NCI-H460 (cell line): Measurements from ENCODE around the gene CAMK1D. TPM values are rescaled to one million over a fixed set of nuclear protein-coding genes. Genes with fewer than 3 reads are reported as not detected.
"Not testable (repeated sequence)": the region's sequence is repeated elsewhere in the genome, so short reads cannot be mapped to it uniquely, and the experiment has no call there.

Experiments
- DNase-seq: peaks from one replicate; pipeline ENCODE4 v3.0.0-alpha.2; 2016; ENCODE audit warnings: low read depth; ENCODE audit errors: extremely low read depth
- total RNA-seq: library from RNA; depleted of rRNA; stranded (reverse); fragments of >200 nt; shearing (Covaris generic); gene quantifications from 2 replicates; pipeline ENCODE4 v1.2.3, GENCODE V29; 2014

The CAMK1D gene
- total RNA-seq, 1 experiment from 2014 or later = 0.42 TPM

DNA sequence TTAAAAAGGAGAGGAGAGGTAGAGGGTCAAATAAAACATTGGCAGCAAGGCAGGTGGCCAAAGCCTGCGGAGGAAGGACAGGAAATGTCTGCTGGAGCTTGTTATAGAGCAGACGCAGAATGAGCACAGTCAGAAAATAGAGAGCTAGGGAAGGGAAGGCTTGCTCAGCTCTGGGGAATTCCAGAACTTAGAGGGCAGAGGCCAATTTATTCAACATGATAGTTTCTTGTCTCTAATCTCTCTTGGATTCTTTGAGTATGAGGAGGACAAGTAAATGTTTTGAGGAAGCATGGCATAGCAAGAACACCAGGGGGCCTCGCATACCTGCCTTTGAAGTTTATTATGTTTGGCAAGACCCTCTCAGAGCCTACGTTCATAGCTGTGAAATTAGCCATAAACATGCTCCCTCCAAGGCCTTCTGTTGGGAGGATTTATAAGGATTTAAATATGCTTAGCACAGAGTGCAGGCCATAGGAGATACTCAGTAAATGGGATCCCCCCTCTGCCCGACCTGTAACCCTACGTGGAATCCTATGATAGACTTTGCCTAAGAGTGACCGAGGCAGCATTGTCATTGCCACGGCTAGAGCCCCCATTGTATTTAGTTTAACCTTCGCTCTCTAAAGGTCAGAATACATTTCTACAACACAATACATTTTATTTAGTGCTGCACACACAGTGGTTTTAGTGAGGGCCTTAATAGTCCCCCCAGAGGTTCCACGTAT is 358.3 kb downstream of the CAMK1D start:
- DNase-seq = no peak

DNA sequence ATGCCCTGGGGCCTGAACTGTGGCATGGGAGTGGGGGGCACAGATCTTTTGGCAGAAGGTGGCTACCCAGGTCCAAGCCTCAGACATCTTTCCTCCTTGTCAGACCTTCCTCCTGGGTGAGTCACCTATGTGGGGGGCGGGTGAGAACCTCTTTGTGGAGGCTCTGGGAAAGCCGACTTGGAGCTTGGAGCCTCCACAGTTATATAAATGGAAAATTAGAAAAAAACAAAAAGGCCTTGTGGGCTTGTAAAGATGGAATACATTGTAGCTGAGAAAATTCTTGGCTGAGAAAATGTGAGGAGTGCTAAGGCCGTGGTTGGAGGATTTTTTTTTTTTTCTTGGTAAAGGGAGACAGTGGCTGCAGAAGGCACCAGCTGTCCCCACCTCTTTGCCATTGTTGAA is 359.7 kb downstream of the CAMK1D start:
- no peak for DNase-seq

DNA sequence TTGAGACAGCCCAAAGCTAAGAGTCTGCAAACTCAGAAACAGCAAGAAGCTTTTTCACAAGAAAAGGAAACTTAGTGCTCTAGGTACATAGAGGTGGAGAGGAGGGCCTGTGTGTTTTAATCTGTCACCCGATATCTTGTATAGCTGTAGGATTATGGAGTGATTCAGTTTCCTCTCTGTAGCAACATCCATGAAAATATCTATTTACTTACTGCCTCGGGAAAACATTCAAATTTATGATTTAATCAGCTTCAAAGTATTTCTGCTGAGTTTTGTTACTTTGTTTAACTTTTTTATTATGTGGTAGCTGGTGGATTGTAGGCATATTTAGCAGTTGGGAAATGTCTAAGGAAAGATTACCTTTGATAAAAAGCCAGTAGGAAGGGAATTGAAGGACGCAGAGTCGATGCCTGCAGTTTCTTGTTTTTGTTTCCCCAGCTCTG is 360.2 kb downstream of the CAMK1D start:
- no peak for DNase-seq

DNA sequence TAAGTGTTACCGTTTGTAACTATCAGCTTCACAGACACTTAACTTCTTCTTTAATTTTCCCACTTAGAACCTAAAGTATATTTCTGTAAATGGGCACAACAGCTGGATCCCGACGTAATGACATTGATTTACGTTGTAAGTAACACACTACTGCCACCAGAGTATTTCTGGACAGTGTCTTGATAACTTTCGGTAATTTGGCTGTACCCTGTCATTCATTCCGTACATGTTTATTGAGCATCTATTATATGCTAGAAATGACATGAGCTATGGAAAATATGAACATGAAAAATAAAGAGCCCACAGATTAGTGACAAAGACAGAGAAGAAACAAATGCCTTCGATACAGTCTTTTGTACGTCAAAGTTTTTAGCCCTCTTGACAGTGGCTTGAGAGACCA is 360.8 kb downstream of the CAMK1D start:
- DNase-seq = no peak

DNA sequence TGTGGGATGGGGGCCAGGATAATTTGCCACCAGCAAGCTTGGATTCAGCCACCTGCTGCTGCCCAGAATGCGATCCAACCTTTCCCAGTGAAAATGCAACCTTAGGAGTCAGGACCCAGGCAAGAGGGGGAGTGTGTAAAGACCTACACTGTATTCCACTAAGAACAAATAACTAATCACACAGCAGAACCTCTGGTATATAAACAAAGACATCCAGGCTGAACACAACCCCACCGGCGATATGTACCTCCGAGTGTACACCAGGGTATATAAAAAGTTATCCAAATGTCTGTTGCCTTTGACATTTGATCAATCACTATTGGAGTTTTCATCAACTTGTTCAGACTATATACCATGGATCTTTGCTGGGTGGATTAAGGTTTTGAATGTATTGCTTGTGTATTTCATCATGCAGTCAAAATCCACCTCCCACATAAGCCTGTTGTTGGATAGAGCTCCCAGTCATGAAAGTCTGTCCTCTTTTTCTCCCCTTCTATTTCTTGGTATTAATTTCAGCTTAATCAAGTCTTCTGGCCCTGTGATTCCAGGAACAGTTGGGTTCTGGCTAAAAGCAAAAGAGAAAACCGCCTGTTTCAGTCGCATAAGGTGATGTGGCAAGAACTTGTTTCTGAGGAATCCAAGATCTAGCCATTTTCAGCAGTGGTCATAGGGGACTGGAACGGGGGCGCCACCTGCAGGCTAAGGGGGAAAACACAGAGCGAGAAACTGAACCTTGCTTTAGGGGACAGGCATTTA is 361.4 kb downstream of the CAMK1D start:
- peak; percentile 65 for DNase-seq

DNA sequence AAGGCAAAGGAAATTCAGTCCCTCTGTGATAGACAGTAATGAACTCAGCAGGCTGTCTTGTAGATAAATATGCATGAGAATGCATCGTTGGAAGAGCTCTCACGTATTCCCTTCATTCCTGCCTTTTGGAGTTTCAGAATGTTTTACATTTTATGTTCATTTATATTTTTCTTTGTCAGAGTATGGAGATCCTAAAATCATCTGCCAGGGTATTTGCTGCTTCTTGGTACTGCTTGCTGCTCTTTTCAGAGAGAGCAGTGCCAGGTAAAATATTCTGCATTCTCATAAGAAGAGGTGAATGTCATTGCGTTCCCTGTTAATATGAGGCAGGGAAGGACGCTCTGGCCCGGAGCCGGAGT is 362.0 kb downstream of the CAMK1D start:
- DNase-seq = no peak

DNA sequence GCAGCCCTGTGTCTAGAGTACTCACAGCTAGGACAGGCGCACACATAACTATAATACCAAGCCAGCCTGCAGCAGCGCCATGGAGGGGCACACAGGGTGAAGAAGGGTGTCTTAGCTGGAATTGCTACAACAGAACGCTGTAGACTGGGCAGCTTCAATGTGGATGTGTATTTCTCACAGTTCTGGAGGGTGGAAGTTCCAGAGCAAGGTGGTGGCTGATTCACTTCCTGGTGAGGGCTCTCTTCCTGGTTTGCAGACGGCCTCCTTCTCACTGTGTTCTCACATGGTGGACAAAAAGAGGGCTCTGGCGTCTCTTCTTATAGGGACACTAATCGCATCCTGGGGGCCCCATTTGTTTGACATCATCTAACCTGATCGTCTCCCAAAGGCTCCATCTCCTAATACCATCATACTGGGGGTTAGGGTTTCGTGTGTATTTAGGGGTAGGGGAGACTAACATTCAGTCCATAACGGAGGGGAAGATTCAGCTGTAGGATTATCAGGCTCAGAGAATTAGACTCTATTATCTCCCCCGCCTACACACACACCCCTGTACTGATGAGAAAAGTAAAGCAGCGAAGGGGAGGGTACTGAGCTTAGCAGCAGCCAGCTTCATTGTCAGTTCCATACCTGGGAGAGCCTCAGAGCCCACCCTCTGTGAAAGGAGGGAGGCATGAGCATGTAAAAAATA is 363.1 kb downstream of the CAMK1D start:
- no peak for DNase-seq

DNA sequence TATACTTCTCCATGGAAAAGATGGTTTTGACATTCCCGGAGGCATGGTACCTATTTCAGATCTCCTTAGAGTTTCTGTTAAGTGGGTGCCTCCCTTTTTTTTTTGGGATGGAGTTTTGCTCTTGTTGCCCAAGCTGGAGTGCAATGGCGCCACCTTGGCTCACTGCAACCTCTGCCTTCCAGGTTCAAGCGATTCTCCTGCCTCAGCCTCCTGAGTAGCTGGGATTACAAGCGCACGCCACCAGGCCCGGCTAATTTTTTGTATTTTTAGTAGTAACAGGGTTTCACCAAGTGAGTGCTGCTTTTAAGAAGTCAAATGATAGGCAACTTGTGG is 363.6 kb downstream of the CAMK1D start:
- DNase-seq = not testable (repeated sequence)

DNA sequence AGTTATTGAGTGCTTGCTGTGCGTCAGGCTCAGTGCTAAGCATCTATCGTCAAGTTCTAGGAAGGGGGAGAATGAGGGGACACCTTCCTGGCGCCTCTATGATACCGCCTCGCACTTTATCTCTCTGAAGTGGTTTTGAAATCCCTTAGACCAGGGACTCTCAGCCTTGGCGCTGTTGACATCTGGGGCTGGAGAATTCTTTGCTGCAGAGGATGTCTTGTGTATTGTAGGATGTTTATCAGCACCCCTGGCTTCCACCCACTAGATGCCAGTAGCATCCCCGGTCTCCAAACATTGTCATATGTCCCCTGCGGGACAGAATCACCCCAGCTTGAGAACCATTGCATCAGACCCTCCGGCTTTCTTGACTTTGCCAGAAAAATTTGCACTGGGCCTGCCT is 366.7 kb downstream of the CAMK1D start:
- no peak for DNase-seq

DNA sequence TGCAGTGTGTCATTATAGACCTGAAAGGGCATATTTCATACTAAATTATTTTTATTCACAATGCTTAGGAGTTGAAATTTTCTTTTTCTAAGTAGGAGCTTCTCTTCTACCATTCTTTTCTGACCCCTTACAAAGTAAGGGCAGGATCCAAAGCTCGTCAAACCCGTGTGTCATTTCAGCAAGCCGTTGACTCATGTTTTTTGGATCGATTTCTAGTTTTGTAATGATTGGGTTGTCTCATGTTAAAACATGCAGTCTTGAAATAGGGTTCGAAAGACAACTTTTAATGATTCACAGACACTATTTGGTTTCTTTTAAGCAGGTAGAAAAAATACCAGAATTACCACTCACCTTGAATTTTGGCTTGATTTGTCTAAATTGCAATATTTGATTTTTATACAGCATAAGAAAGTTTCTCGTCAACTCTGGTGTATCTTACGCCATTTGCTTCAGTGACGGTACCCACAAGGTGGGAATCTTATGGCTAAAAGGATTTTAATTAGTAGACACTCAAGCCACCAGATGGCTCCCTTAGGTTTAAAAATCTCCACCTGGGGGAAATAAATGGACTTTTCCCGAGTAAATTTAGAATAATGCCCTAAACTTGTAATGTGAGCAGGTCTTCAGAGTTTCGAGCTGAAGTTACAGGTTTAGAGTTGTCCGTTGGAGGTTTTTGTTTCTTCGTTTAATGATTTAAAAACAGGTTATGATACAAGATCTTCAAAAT is 368.8 kb downstream of the CAMK1D start:
- no peak for DNase-seq

DNA sequence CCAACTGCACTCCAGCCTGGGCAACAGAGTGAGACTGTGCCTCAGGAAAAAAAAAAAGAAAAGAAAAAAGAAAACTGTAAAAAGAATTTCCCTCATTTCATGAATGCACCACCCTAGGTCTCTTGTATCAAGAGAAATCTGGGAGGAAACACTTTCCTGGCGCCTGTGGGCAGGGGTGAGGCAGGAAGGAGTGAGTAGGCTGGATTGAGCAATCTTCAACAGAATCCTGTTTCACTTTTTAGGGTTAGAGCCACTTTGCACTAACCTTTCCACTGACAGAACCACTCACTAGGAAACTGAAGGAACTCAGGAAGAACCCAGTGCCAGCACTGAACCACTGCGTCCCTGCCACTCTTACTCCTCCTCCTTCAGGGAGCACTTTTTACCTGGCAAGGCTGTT is 370.0 kb downstream of the CAMK1D start:
- no peak for DNase-seq

DNA sequence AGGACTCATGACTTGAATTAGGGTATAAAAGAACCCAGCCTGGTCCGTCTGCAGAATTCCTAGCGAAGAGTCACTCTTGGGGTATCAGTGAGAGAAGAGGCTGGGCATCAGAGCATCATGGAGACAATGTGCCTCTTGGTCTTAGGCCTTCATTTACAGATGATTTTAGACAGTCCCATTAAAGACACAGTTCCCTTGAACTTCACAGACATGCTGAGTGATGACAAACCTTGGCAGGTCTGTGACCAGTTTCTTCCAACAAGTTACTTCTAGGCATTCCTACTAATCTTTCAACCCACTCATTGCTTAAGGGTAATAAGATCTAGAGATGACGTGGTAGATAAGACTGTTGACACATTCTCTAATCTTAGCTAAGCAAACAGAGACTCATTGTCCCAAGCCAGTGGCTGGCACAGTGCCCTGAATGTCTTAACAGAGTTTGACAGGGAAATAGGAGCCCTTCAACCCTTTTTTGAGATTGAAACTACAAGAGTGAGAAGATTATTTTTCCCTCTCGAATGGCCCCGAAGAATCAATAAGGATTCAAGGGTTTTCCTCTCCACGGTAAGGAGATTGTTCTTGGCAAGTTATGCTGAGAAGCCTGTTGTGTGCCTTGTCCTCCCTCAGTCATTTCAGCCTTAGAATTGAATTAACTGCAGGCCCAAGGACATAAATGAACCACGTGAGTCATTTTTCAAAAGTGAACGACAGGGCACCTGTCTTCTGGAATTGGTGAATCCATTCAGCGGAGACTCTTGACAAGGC is 371.1 kb downstream of the CAMK1D start:
- DNase-seq = peak; percentile 28

DNA sequence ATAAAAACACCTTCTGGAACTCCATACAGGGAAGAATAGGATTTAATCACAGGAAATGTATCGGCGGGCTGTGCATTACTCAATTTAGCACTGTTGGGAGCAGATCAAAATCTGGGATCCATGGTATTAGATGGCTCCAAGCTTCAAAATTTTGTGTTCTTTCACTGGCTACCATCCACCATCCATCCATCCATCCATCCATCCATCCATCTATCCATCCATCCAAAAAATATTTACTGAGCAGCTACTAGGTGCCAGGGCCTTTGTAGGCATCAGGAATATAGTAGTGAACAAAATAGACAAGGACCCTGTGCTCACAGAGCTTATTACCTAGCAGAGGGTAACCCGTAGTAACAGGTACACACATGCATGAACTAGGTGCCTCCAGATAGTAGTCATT is 372.0 kb downstream of the CAMK1D start:
- no peak for DNase-seq

DNA sequence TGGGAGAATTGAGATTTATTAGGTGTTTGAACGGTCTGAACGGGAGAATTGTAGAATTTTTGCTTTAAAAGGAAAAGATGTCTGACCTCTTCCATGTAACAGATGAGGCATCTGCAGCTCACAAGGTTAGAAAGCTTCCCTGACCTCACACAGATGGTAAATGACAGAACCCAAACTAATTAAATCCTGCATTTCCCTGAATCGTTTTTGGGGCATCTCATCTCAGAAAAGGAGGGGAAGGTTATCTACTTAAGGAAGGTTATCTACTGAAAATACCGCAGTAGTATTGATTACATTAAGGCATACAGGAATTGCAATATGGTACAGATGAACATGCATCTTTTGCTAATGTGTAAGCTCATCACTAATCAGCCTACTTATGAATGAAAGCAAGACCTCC is 373.9 kb downstream of the CAMK1D start:
- no peak for DNase-seq

DNA sequence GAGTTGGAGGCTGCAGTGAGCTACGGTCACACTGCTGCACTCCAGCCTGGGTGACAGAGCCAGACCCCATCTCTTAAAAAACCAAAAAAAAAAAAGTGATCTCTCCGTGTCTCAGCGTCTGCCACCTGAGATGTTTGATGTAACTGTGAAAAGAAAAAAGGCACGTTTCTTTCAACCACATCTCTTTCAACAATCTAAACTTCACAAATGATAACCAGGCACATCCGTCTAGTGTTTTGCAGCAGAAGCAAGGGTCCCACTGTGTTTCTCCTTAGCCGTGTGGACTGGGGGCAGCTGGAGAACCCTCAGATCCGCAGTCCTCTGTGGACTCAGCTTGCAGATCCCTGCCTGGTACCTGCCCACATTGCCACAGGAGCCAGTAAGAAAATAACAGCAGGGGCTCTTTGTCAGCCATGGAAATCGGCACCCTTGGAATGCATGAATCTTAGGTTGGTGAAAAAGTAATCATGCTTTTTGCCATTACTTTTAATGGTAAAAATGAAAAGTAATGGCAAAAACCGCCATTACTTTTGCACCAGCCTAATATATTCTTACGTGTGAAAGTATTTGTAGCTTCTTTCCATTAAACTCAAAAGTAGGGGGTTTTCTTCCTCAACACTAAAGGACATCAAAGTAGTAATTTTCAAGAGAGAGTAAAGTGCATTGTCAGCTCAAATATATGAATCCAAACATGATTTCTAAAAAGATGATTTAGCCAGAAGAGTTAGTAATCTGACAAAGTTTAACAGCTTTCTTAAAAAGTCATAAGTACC is 375.6 kb downstream of the CAMK1D start:
- no peak for DNase-seq

DNA sequence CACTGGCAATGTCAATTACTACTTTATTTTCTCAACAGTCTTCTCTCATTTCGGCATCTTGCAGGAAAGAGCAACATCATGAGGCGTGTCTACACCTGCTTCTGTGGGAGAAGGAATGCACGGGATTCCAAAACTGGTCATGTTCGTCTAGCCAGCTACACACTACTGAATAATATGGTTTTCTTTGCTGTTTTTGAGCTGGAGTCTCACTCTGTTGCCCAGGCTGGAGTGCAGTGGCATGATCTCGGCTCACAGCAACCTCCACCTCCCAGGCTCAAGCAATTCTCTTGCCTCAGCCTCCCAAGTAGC is 376.2 kb downstream of the CAMK1D start:
- DNase-seq = not testable (repeated sequence)

DNA sequence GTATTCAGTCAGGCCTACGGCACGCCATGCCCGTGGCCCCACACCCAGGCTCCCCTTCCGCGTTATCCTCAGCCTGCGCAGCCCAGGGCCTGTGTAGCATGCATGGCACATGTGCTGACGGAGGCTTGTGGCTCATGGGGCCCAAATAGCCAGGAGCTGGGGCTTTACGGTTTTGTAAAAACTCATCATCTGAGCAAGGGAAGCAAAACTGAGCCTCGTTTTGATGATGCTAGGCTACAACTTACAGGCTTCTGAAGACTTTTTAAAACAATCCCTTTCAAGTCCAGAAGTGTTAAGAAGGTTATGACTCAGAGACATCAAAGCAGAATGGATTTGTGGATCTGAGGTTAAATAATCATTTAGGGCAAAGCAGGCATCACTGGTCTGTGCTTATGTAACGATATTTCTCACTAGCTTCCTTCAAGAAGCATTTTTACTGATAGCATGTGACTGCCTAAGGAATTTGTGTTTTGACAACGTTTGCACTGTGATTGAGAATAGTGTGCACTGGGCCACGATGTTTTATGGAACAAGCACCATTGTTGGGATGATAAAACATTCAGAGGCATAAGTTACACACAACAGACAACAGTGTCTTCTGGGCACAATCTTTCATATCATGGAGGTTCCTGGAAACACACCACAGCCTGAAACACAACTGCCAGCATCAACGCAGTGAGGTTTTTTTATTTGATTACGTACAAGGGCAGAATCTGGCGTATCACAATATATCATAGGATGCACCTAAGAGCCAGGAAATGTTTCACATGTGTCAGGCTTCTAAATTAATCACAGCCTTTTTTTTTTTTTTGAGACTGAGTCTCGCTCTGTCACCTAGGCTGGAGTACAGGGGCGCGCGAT is 377.9 kb downstream of the CAMK1D start:
- no peak for DNase-seq

DNA sequence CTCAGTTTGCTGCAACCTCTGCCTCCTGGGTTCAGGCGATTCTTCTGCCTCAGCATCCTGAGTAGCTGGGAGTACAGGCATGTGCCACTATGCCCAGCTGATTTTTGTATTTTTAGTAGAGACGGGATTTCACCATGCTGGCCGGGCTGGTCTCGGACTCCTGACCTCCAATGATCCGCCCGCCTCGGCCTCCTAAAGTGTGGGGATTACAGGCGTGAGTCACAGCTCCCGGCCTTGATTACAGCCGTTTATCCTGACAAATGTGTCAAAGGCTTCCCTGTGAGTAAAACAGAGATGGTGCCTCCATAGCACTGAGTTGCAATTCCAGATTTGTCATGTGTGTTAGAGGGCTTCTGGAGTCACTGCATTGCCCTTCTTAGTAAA is 378.5 kb downstream of the CAMK1D start:
- no peak for DNase-seq

DNA sequence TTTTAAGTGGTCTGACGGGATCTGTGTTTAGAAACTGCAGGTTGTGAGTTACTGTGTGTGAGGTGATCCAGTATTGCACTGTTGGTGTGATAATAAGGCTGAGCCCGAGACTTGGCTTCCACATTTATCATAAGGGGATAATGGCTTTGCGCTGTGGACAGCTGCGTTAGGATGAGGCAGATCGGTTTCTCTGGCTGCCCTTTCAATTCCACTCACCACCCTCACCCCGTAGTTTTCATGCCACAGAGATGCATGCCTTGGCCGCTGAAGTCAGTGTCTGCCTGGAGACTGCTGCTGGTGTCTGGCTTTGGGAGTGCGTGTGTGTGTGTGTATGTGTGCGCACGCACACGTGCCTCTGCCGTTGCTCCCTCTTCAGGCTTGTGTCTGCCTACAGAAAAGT is 379.1 kb downstream of the CAMK1D start:
- no peak for DNase-seq
